HK-2 (cell line): ENCODE measurements around the gene CSNK2A1.
A peak's percentile ranks its signal among the peaks of the same experiment; 100 is the strongest.
"Not testable (repeated sequence)": the region's sequence is repeated elsewhere in the genome, so short reads cannot be mapped to it uniquely, and the experiment has no call there.

Source experiments
- DNase-seq: peaks from one replicate; pipeline ENCODE4 v3.0.0-alpha.2; 2018; ENCODE audit not compliant: unreplicated experiment

Gene CSNK2A1

GRCh38 chr20:487655-488054 is 55.9 kb downstream of the CSNK2A1 start:
- no peak for DNase-seq

- no peak for DNase-seq
These were observed 59.6 kb downstream of the CSNK2A1 start for GRCh38 chr20:483815-484644.

GRCh38 chr20:481167-481566 is 62.4 kb downstream of the CSNK2A1 start:
- no peak for DNase-seq

GRCh38 chr20:480044-480443 is 63.5 kb downstream of the CSNK2A1 start:
- DNase-seq: no peak

- no peak for DNase-seq
These were observed 64.1 kb downstream of the CSNK2A1 start for GRCh38 chr20:479487-479886.

GRCh38 chr20:478949-479429 is 64.6 kb downstream of the CSNK2A1 start:
- no peak for DNase-seq

- no peak for DNase-seq
These were observed 65.3 kb downstream of the CSNK2A1 start for GRCh38 chr20:478010-478948.

GRCh38 chr20:476561-477249 is 66.9 kb downstream of the CSNK2A1 start:
- not testable (repeated sequence) for DNase-seq

- DNase-seq: no peak
These were observed 67.9 kb downstream of the CSNK2A1 start for GRCh38 chr20:475463-476357.

- DNase-seq: no peak
These were observed 69.0 kb downstream of the CSNK2A1 start for GRCh38 chr20:474581-474980.

GRCh38 chr20:472889-473292 is 70.7 kb downstream of the CSNK2A1 start:
- no peak for DNase-seq

- DNase-seq: no peak
These were observed 71.3 kb downstream of the CSNK2A1 start for GRCh38 chr20:472137-472846.

- no peak for DNase-seq
These were observed 73.7 kb downstream of the CSNK2A1 start for GRCh38 chr20:469746-470490.

- DNase-seq: no peak
These were observed 75.8 kb downstream of the CSNK2A1 start for GRCh38 chr20:467755-468154.

GRCh38 chr20:462199-462991 is 81.2 kb downstream of the CSNK2A1 start, which contains the start of gene TBC1D20:
TSS of gene TBC1D20 (minus strand) at chr20:462533. CDS start at chr20:462405, 128 bp downstream.
- DNase-seq: peak; percentile 89

GRCh38 chr20:461254-462198 is 82.1 kb downstream of the CSNK2A1 start:
- peak; percentile 72 for DNase-seq

- no peak for DNase-seq
These were observed 82.9 kb downstream of the CSNK2A1 start for GRCh38 chr20:460707-461106.
